ENCODE results near the gene TNFSF10. TPM values are rescaled to one million over a fixed set of nuclear protein-coding genes. Genes with fewer than 3 reads are reported as not detected.

Gene TNFSF10
- total RNA-seq, 1 donor from 2014 or later = not detected

DNA sequence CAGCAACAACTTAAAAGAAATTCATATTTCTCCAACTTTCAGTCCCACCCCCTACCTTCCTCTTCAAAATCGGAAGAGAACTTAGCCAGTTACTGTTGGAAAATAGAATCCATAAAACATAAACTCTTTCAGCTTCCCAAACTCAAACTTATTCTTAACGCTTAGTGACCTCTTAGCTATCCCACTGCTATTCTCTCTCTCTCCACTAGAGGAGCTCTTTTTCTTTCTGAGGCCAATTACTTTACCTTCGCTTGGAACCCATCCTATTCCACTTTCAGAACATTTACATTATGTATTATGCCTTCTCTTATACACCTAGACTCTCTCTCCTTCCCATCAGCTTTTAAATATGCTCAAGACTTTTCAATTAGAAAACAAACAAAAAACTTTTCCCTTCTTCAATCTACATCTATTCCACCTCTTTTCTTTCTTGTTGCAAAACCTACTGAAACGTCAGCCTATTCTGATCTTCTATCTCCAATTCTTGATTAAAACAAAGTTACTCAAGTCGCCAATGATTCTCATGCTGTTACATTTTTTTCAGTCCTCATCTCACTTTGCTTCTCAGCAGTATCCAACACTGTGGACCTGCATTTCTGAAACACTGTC is 61.6 kb downstream of the TNFSF10 start:
- DNase-seq (ENCODE audit: low read depth) = peak; percentile 28

DNA sequence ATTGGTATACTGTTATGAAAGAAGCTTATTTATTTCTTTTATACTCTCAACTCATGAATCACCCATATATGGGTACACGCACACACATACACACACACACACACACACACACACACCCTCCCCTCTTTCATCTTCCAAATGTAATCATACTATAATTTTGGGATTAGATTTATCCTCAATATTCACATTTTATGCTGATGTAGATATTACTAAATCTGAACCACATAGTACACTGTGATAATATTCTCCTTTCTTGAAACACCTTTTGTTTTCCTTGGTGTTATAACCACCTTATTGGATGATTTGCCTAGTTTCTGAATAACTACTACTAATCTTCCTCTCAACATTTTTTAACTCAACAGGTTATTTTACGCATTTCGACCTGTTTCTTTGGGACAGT is 66.8 kb downstream of the TNFSF10 start:
- no peak for DNase-seq (ENCODE audit: low read depth)

Other genes starting within 250 kb of the TNFSF10 start
- not detected in 2 replicates for gene GHSR, start 75.0 kb downstream of the TNFSF10 start, total RNA-seq
- gene NCEH1, start 187.6 kb upstream of the TNFSF10 start, total RNA-seq = 14.1 and 25.8 TPM in 2 replicates
- 44.5 and 59.8 TPM in 2 replicates for gene ECT2, start 227.3 kb upstream of the TNFSF10 start, total RNA-seq